Inflammatory macrophage treated with lipopolysaccharide for 1 hour (primary cell): ENCODE results near the gene DNMBP.
A peak's percentile ranks its signal among the peaks of the same experiment; 100 is the strongest.
"Not testable (repeated sequence)": the region's sequence is repeated elsewhere in the genome, so short reads cannot be mapped to it uniquely, and the experiment has no call there.

Experiments used
- DNase-seq, 2 donors: peaks; one replicate each; pipeline ENCODE4 v3.0.0-alpha.2; 2020 to 2022

Gene DNMBP

GRCh38 chr10:99943908-99944307, 65.8 kb downstream of the DNMBP start:
- DNase-seq = no peak

GRCh38 chr10:99941942-99942820, 67.6 kb downstream of the DNMBP start:
- DNase-seq = no peak

GRCh38 chr10:99938563-99938962, 71.2 kb downstream of the DNMBP start:
- DNase-seq = no peak

- no peak for DNase-seq
These were observed 72.1 kb downstream of the DNMBP start for GRCh38 chr10:99937630-99938029.

GRCh38 chr10:99932203-99932957, 77.4 kb downstream of the DNMBP start:
- DNase-seq = not testable (repeated sequence)

GRCh38 chr10:99930731-99931550, 78.8 kb downstream of the DNMBP start:
- no peak for DNase-seq

- DNase-seq = no peak
These were observed 80.4 kb downstream of the DNMBP start for GRCh38 chr10:99929360-99929759.

GRCh38 chr10:99927721-99928280, 81.9 kb downstream of the DNMBP start:
- peak; percentile 31 to 59 for DNase-seq

- DNase-seq = no peak
These were observed 82.6 kb downstream of the DNMBP start for GRCh38 chr10:99926925-99927720.

GRCh38 chr10:99924451-99925255, 85.1 kb downstream of the DNMBP start:
- DNase-seq = no peak

- DNase-seq = no peak
These were observed 87.8 kb downstream of the DNMBP start for GRCh38 chr10:99921948-99922347.

GRCh38 chr10:99920901-99921300, 88.8 kb downstream of the DNMBP start:
- DNase-seq = no peak

- no peak for DNase-seq
These were observed 89.3 kb downstream of the DNMBP start for GRCh38 chr10:99920486-99920885.

- no peak for DNase-seq
These were observed 91.6 kb downstream of the DNMBP start for GRCh38 chr10:99917963-99918825.

- DNase-seq = no peak
These were observed 93.0 kb downstream of the DNMBP start for GRCh38 chr10:99916776-99917175.

GRCh38 chr10:99915414-99915813, 94.3 kb downstream of the DNMBP start:
- no peak for DNase-seq

GRCh38 chr10:99914236-99914635, 95.5 kb downstream of the DNMBP start:
- no peak for DNase-seq

GRCh38 chr10:99913831-99914235, 95.9 kb downstream of the DNMBP start:
- no peak for DNase-seq

GRCh38 chr10:99912041-99912440, 97.7 kb downstream of the DNMBP start:
- no peak for DNase-seq

- no peak for DNase-seq
These were observed 101.2 kb downstream of the DNMBP start for GRCh38 chr10:99908512-99908911.
